ENCODE results near the gene HSD11B1L.

DNA sequence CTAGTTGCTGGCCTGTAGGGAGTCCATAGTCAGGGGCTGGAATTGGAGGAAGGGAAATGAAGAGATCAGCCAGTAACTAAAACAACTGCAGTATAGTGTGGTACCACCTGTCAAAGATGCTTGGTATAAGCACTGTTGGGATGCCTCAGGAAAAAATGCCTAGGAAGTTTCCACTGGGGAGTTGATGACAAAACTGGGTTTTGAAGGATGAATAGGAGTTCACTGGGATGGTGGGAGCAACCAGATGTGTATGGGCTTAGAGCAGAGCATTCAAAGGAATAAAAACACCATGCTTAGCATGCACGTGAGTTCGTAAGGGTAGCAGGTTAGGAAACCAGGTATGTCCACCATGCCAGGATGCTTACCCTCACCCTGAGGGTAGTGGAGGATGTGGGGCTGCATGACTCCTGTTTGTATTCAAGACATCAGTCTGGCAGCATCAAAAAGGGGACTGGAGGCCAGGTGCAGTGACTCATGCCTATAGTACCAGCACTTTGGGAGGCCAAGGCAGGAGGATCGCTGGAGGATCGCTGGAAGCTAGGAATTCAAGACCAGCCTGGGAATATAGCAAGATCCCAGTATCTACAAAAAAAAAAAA is 46.7 kb downstream of the HSD11B1L start:
- no peak for TF ChIP-seq POLR2A (IDR thresholded peaks at IDR 0.05)
- TF ChIP-seq, protein P1, sequence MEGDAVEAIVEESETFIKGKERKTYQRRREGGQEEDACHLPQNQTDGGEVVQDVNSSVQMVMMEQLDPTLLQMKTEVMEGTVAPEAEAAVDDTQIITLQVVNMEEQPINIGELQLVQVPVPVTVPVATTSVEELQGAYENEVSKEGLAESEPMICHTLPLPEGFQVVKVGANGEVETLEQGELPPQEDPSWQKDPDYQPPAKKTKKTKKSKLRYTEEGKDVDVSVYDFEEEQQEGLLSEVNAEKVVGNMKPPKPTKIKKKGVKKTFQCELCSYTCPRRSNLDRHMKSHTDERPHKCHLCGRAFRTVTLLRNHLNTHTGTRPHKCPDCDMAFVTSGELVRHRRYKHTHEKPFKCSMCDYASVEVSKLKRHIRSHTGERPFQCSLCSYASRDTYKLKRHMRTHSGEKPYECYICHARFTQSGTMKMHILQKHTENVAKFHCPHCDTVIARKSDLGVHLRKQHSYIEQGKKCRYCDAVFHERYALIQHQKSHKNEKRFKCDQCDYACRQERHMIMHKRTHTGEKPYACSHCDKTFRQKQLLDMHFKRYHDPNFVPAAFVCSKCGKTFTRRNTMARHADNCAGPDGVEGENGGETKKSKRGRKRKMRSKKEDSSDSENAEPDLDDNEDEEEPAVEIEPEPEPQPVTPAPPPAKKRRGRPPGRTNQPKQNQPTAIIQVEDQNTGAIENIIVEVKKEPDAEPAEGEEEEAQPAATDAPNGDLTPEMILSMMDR (IDR thresholded peaks at IDR 0.05) = no peak

Measured in body of pancreas (tissue), 4 donors.